Renal pelvis (tissue), 4 donors: ENCODE data around the gene FBN2. TPM values are rescaled to one million over a fixed set of nuclear protein-coding genes. Genes with fewer than 3 reads are reported as not detected.
"Not testable (repeated sequence)": the region's sequence is repeated elsewhere in the genome, so short reads cannot be mapped to it uniquely, and the experiment has no call there.

Source experiments
- DNase-seq: peaks from one replicate; pipeline ENCODE4 v3.0.0-alpha.2; 2013
- polyA plus RNA-seq, 3 donors: library from polyadenylated mRNA; unstranded; fragments of 120-200 nt; gene quantifications; one replicate each; pipeline ENCODE4 v1.2.1, GENCODE V29; 2013; ENCODE audit not compliant: insufficient read length in 3 of 3

Gene FBN2
- polyA plus RNA-seq, 3 donors: 88.2 to 111 (median 88.7) TPM

GRCh38 chr5:128483738-128484137, 54.3 kb downstream of the FBN2 start:
- no peak for DNase-seq

- no peak for DNase-seq
Observed at GRCh38 chr5:128480906-128481633, 57.0 kb downstream of the FBN2 start.

GRCh38 chr5:128480158-128480557, 57.9 kb downstream of the FBN2 start:
- no peak for DNase-seq

- DNase-seq: no peak
Observed at GRCh38 chr5:128478386-128479368, 59.4 kb downstream of the FBN2 start.

GRCh38 chr5:128477944-128478343, 60.1 kb downstream of the FBN2 start:
- DNase-seq: no peak

GRCh38 chr5:128475693-128476092, 62.4 kb downstream of the FBN2 start:
- no peak for DNase-seq

GRCh38 chr5:128472919-128473318, 65.1 kb downstream of the FBN2 start:
- DNase-seq: no peak

- no peak for DNase-seq
Observed at GRCh38 chr5:128472036-128472435, 66.0 kb downstream of the FBN2 start.

GRCh38 chr5:128470663-128471062, 67.4 kb downstream of the FBN2 start:
- DNase-seq: no peak

- no peak for DNase-seq
Observed at GRCh38 chr5:128469912-128470311, 68.1 kb downstream of the FBN2 start.

- DNase-seq: no peak
Observed at GRCh38 chr5:128466980-128467379, 71.1 kb downstream of the FBN2 start.

- DNase-seq: no peak
Observed at GRCh38 chr5:128466554-128466953, 71.5 kb downstream of the FBN2 start.

GRCh38 chr5:128464596-128464995, 73.4 kb downstream of the FBN2 start:
- no peak for DNase-seq

GRCh38 chr5:128462330-128462729, 75.7 kb downstream of the FBN2 start:
- DNase-seq: no peak

- not testable (repeated sequence) for DNase-seq
Observed at GRCh38 chr5:128457147-128457915, 80.7 kb downstream of the FBN2 start.

- DNase-seq: no peak
Observed at GRCh38 chr5:128455841-128456361, 82.1 kb downstream of the FBN2 start.

- DNase-seq: no peak
Observed at GRCh38 chr5:128453121-128453520, 84.9 kb downstream of the FBN2 start.

GRCh38 chr5:128447224-128447623, 90.8 kb downstream of the FBN2 start:
- DNase-seq: not testable (repeated sequence)

- DNase-seq: peak; percentile 64
Observed at GRCh38 chr5:128441941-128442350, 96.1 kb downstream of the FBN2 start.

GRCh38 chr5:128441165-128441564, 96.9 kb downstream of the FBN2 start:
- DNase-seq: no peak

- DNase-seq: no peak
Observed at GRCh38 chr5:128436749-128437188, 101.3 kb downstream of the FBN2 start.

GRCh38 chr5:128435861-128436260, 102.2 kb downstream of the FBN2 start:
- DNase-seq: no peak
